Transverse colon (tissue), 3 donors: ENCODE results near the gene FAAH.

Experiments used
- EP300 ChIP-seq: sonication (generic); formaldehyde crosslinking; IDR thresholded peaks from one replicate; pipeline ENCODE4 v1.6.1; 2017; ENCODE audit warnings: antibody characterized with exemption, low read depth
- POLR2A ChIP-seq: fragments of 450-650 bp; IDR thresholded peaks from one replicate; pipeline ENCODE4 v1.6.1; 2016; ENCODE audit warnings: antibody characterized with exemption, mild to moderate bottlenecking, moderate library complexity
- TF ChIP-seq, protein P1 (sequence below), 5 experiments: fragments of 200-600 bp in 3 of 5; fragments of 450-650 bp in 2 of 5; sonication (generic) in 3 of 5; IDR thresholded peaks; 1 replicate in 2 of 5; 2 replicates in 3 of 5; pipeline ENCODE4 v1.5.1; 2016 to 2017; ENCODE audit warnings: antibody characterized with exemption in 5 of 5, inconsistent platforms in 3 of 5, mild to moderate bottlenecking in 2 of 5, moderate library complexity in 1 of 5

DNA sequence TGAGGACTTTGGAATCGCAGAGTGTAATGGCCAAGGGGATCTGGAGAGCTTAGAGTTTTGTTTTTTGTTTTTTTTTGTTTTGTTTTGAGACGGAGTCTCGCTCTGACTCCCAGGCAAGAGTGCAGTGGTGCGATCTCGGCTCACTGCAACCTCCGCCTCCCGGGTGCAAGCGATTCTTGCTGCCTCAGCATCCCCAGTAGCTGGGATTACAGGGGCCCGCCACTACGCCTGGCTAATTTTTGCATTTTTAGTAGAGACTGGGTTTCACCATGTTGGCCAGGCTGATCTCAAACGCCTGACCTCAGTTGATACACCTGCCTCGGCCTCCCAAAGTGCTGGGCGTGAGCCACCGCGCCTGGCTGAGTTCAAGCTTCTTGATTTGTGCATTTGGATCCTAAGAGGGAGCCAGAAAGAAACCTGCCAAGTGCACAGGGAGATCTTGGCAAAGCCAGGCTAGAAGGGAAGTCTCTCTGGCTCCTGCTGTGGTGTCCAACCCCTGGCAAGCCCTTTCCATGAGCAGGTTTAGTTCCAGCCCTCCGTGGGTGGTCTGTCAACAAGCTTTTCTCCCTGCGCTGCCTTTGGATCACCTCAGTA, 852 bp downstream of the FAAH start:
- TF ChIP-seq POLR2A (no peak), EP300 (no peak)
- TF ChIP-seq, protein P1, sequence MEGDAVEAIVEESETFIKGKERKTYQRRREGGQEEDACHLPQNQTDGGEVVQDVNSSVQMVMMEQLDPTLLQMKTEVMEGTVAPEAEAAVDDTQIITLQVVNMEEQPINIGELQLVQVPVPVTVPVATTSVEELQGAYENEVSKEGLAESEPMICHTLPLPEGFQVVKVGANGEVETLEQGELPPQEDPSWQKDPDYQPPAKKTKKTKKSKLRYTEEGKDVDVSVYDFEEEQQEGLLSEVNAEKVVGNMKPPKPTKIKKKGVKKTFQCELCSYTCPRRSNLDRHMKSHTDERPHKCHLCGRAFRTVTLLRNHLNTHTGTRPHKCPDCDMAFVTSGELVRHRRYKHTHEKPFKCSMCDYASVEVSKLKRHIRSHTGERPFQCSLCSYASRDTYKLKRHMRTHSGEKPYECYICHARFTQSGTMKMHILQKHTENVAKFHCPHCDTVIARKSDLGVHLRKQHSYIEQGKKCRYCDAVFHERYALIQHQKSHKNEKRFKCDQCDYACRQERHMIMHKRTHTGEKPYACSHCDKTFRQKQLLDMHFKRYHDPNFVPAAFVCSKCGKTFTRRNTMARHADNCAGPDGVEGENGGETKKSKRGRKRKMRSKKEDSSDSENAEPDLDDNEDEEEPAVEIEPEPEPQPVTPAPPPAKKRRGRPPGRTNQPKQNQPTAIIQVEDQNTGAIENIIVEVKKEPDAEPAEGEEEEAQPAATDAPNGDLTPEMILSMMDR (IDR thresholded peaks at IDR 0.05) = no peak
